Endothelial cell of umbilical vein (primary cell): Measurements from ENCODE around the gene CELF1. TPM values are rescaled to one million over a fixed set of nuclear protein-coding genes. Genes with fewer than 3 reads are reported as not detected.

Experiments used
- BruUV-seq: library from RNA; stranded (reverse); fragments of 400-500 nt; replicated peaks from 2 replicates; lab custom pipeline; 2021; lab: Mats Ljungman, UMichigan
- CTCF ChIA-PET: fragments of 300-600, 350-600 bp; sonication (Branson Sonifier 250); formaldehyde crosslinking; loops from one replicate; lab custom pipeline; 2021; ENCODE audit warnings: antibody characterized with exemption, inconsistent platforms; lab: Charles Lee
- POLR2A ChIA-PET: fragments of 300-600, 350-600 bp; sonication (Branson Sonifier 250); formaldehyde crosslinking; loops from one replicate; lab custom pipeline; 2021; ENCODE audit warnings: antibody characterized with exemption, inconsistent platforms; lab: Charles Lee
- DNase-seq: peaks from one replicate; pipeline ENCODE4 v3.0.0-alpha.2; 2011; ENCODE audit warnings: low read depth, low spot score
- FAIRE-seq: peaks from 2 replicates; lab custom pipeline; 2011; peaks lifted over from hg19 to GRCh38; lab: Jason Lieb, UNC
- H2AFZ ChIP-seq: 2 replicates; pipeline ENCODE4 v1.6.0; 2012; ENCODE audit warnings: low read depth, low read length, control low read depth, inconsistent platforms
- H3K27ac ChIP-seq: 2 replicates; pipeline ENCODE4 v1.5.1; 2011; ENCODE audit warnings: low read depth, mild to moderate bottlenecking, control low read depth, low read length, moderate library complexity; ENCODE audit not compliant: insufficient read depth
- H3K27me3 ChIP-seq, 2 experiments: 2 replicates each; pipeline versions ENCODE4 v1.6.0 to v1.6.1; 2011; ENCODE audit warnings: low read length in 2 of 2, mixed read lengths in 1 of 2; ENCODE audit not compliant: control insufficient read depth in 2 of 2, insufficient read depth in 2 of 2
- H3K36me3 ChIP-seq, 2 experiments: 2 replicates in 1 of 2; 3 replicates in 1 of 2; pipeline ENCODE4 v1.5.1; 2011; ENCODE audit warnings: low read length in 2 of 2, mild to moderate bottlenecking in 1 of 2, moderate library complexity in 1 of 2; ENCODE audit not compliant: control insufficient read depth in 2 of 2, insufficient read depth in 2 of 2; ENCODE audit errors: extremely low read depth in 1 of 2
- H3K4me1 ChIP-seq: 3 replicates; pipeline ENCODE4 v1.5.1; 2011; ENCODE audit warnings: mild to moderate bottlenecking, low read length; ENCODE audit not compliant: control insufficient read depth, insufficient read depth; ENCODE audit errors: extremely low read depth
- H3K4me2 ChIP-seq: 2 replicates; pipeline ENCODE4 v1.6.1; 2011; ENCODE audit warnings: low read length, control low read depth, mixed read lengths; ENCODE audit not compliant: insufficient read depth
- H3K4me3 ChIP-seq, 3 experiments: fragments of 200-600 bp in 1 of 3; sonication (generic), shearing (Covaris generic) in 1 of 3; replicated peaks in 1 of 3; 2 replicates each; pipeline ENCODE4 v1.5.1; 2011 to 2016; ENCODE audit warnings: control low read depth in 3 of 3, low read length in 3 of 3, mild to moderate bottlenecking in 2 of 3, inconsistent platforms in 1 of 3, low read depth in 1 of 3, moderate library complexity in 1 of 3; ENCODE audit not compliant: insufficient read depth in 1 of 3
- H3K79me2 ChIP-seq: 2 replicates; pipeline ENCODE4 v1.6.0; 2012; ENCODE audit warnings: low read length, inconsistent platforms; ENCODE audit not compliant: control insufficient read depth, insufficient read depth
- H3K9ac ChIP-seq: replicated peaks from 2 replicates; pipeline ENCODE3; 2011; ENCODE audit warnings: low read length, control low read depth; ENCODE audit not compliant: insufficient read depth; ENCODE audit errors: extremely low read depth
- H3K9me1 ChIP-seq: replicated peaks from 3 replicates; pipeline ENCODE4 v1.6.0; 2011; ENCODE audit warnings: mild to moderate bottlenecking, low read length; ENCODE audit not compliant: control insufficient read depth, insufficient read depth; ENCODE audit errors: extremely low read depth
- H3K9me3 ChIP-seq: replicated peaks from 2 replicates; pipeline ENCODE4 v1.5.1; 2012; ENCODE audit warnings: low read length, inconsistent platforms; ENCODE audit not compliant: control insufficient read depth, insufficient read depth
- H4K20me1 ChIP-seq: replicated peaks from 2 replicates; pipeline ENCODE3; 2011; ENCODE audit warnings: mild to moderate bottlenecking, low read length; ENCODE audit not compliant: control insufficient read depth, insufficient read depth; ENCODE audit errors: extremely low read depth
- EZH2 ChIP-seq: IDR thresholded peaks from 2 replicates; pipeline ENCODE4 v1.6.1; 2012; ENCODE audit warnings: borderline replicate concordance, low read depth, mild to moderate bottlenecking, moderate library complexity, low read length, inconsistent platforms; ENCODE audit not compliant: severe bottlenecking
- FOS ChIP-seq: IDR thresholded peaks from 2 replicates; pipeline ENCODE4 v1.6.1; 2011; ENCODE audit warnings: mild to moderate bottlenecking, low read length, moderate library complexity, borderline replicate concordance; ENCODE audit not compliant: insufficient read depth
- GATA2 ChIP-seq: IDR thresholded peaks from 2 replicates; pipeline ENCODE4 v1.7.0; 2011; ENCODE audit warnings: low read depth, mild to moderate bottlenecking, moderate library complexity, mixed read lengths, low read length; ENCODE audit not compliant: insufficient read length, insufficient read depth
- JUN ChIP-seq: IDR thresholded peaks from 2 replicates; pipeline ENCODE4 v1.6.1; 2011; ENCODE audit warnings: borderline replicate concordance, low read depth; ENCODE audit not compliant: insufficient read length, insufficient read depth
- MAX ChIP-seq: IDR thresholded peaks from 2 replicates; pipeline ENCODE4 v1.6.1; 2011; ENCODE audit not compliant: insufficient read depth, insufficient read length
- MYC ChIP-seq: IDR thresholded peaks from one replicate; pipeline ENCODE4 v1.6.1; 2011; ENCODE audit warnings: mild to moderate bottlenecking, low read depth, low read length
- POLR2A ChIP-seq: IDR thresholded peaks from 2 replicates; pipeline ENCODE4 v1.6.1; 2012; ENCODE audit warnings: low read depth, mild to moderate bottlenecking, control low read depth, low read length
- POLR2AphosphoS5 ChIP-seq: IDR thresholded peaks from 2 replicates; pipeline ENCODE4 v1.6.1; 2012; ENCODE audit warnings: low read depth, mild to moderate bottlenecking, control low read depth, low read length, moderate library complexity; ENCODE audit not compliant: insufficient read depth
- dilution Hi-C: fragments of 300-500 bp; cut with MboI; formaldehyde crosslinking; loops from one replicate; pipeline ENCODE4 v1.15.0; 2019; ENCODE audit warnings: low sequenced_read_pairs; ENCODE audit not compliant: extremely low pct_ligation_motif_present
- intact Hi-C: fragments of 100-400 bp; cut with micrococcal nuclease; formaldehyde crosslinking; loops from one replicate; pipeline ENCODE4 v1.10.0; 2022
- polyA plus RNA-seq, 4 experiments: library from polyadenylated mRNA; depleted of rRNA in 3 of 4; stranded (reverse) in 3 of 4; unstranded in 1 of 4; fragments of >200 nt; gene quantifications; 2 replicates each; pipeline versions ENCODE4 v1.2.1 to v1.2.3, GENCODE V29; 2011 to 2012; ENCODE audit warnings: missing spikeins in 1 of 4
- total RNA-seq: library from RNA; stranded (reverse); gene quantifications from 2 replicates; pipeline ENCODE4 v1.2.3, GENCODE V29; 2021
- TF ChIP-seq, protein P1 (sequence below), 2 donors: IDR thresholded peaks; 1 replicate in 1 of 2; 2 replicates in 1 of 2; pipeline ENCODE4 v1.5.1; 2011; ENCODE audit warnings: low read length in 2 of 2, mild to moderate bottlenecking in 2 of 2, moderate library complexity in 2 of 2, control low read depth in 1 of 2, inconsistent platforms in 1 of 2, low read depth in 1 of 2; ENCODE audit not compliant: insufficient read depth in 1 of 2; ENCODE audit errors: extremely low read depth in 1 of 2

Gene CELF1
- total and polyA plus RNA-seq, 2 donors (not counting 3 experiments of a cell fraction or from before 2014, with no cell fraction given) = 66.3 to 120 TPM

- no peak for TF ChIP-seq GATA2
- TF ChIP-seq, protein P1, sequence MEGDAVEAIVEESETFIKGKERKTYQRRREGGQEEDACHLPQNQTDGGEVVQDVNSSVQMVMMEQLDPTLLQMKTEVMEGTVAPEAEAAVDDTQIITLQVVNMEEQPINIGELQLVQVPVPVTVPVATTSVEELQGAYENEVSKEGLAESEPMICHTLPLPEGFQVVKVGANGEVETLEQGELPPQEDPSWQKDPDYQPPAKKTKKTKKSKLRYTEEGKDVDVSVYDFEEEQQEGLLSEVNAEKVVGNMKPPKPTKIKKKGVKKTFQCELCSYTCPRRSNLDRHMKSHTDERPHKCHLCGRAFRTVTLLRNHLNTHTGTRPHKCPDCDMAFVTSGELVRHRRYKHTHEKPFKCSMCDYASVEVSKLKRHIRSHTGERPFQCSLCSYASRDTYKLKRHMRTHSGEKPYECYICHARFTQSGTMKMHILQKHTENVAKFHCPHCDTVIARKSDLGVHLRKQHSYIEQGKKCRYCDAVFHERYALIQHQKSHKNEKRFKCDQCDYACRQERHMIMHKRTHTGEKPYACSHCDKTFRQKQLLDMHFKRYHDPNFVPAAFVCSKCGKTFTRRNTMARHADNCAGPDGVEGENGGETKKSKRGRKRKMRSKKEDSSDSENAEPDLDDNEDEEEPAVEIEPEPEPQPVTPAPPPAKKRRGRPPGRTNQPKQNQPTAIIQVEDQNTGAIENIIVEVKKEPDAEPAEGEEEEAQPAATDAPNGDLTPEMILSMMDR (IDR thresholded peaks at IDR 0.05; ENCODE audit: extremely low read depth in 1 of 2, insufficient read depth in 1 of 2, low read depth in 1 of 2, low read length in 2 of 2) = no peak
- dilution Hi-C loops = no loop called here
- ChIA-PET CTCF (interaction anchor here (1.6 to 1.7 kb wide), 2 partner anchors 10 to 29 kb away, joined by 4 to 6 read pairs; no protein-coding TSS in a partner anchor), POLR2A (no interaction called here)
- intact Hi-C loops = no loop called here
- DNase-seq (no peak), FAIRE-seq (no peak)
- no peak overlapping the region for H3K4me3 ChIP-seq
- peaks cover 45% of the 10 kb centered on the region for H3K79me2 ChIP-seq
- no peak overlapping the region for H3K4me2 ChIP-seq
- H3K36me3 ChIP-seq = peaks cover 14 to 18% of the 10 kb centered on the region in 2 experiments
- BruUV-seq = no TSS peak
- H3K9ac ChIP-seq = no peak overlapping the region
- H3K27me3 ChIP-seq = no peaks in the 10 kb centered on the region
- no peak overlapping the region for H3K27ac ChIP-seq
- no peak overlapping the region for H2AFZ ChIP-seq
- no peaks in the 10 kb centered on the region for H4K20me1 ChIP-seq
- H3K9me1 ChIP-seq = peaks cover 4% of the 10 kb centered on the region
- H3K9me3 ChIP-seq = no peaks in the 10 kb centered on the region
- H3K4me1 ChIP-seq = no peaks in the 10 kb centered on the region
These were observed 63.6 kb downstream of the CELF1 start for GRCh38 chr11:47489395-47489755.

DNA sequence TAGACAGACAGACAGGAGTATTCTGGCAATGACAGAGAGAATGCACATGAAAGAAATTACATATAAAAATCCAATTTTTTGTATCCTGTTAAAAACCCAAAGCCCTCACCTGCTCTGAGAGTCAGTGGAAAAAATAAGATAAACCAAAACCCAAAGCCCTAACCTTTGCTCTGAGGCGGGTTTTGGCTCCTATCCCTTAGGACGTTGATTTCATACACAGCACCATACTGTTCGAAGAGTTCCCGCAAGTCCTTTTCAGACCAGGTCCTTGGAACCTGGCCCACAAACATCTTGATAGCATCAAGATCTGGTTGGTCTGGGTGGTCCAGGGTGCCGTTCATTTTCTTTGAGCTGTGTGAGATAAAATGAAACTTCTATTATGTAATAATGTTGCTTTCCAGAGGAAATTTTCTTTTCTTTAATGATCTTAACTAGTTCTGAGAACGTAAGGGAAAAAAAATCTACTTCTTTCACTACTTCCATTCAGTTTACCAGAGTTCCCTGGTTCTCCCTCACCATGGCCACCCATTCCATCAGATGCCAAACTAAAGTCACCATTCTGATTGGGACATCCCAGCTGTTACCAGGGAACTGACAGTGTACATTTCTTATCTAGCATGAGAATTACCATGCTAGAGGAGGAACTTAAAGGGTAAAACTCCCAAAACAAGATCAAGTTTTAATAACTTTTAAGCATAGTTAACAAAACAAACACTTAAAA lies 64.1 kb downstream of the CELF1 start:
- DNase-seq = no peak

More for the DNA sequence above, 64.1 kb downstream of the CELF1 start:
- no TSS peak for BruUV-seq
- peaks cover 40% of the 10 kb centered on the region for H3K79me2 ChIP-seq
- FAIRE-seq = no peak
- H3K4me1 ChIP-seq = no peaks in the 10 kb centered on the region
- peaks cover 18 to 23% of the 10 kb centered on the region in 2 experiments for H3K36me3 ChIP-seq
- H3K9me1 ChIP-seq = peaks cover 4% of the 10 kb centered on the region
- TF ChIP-seq POLR2AphosphoS5 = no peak
- TF ChIP-seq POLR2A = no peak
- no peak for TF ChIP-seq MYC
- TF ChIP-seq GATA2 = no peak
- no peak for TF ChIP-seq JUN
- TF ChIP-seq FOS = no peak
- TF ChIP-seq, protein P1 (IDR thresholded peaks at IDR 0.05; ENCODE audit: extremely low read depth in 1 of 2, insufficient read depth in 1 of 2, low read depth in 1 of 2, low read length in 2 of 2) = no peak
- no peak for TF ChIP-seq MAX
- no peak for TF ChIP-seq EZH2
- no peak overlapping the region for H3K9ac ChIP-seq
- ChIA-PET POLR2A (no interaction called here), CTCF (interaction anchor here (1.1 to 1.7 kb wide), 3 partner anchors 10 to 45 kb away, joined by 3 to 6 read pairs (median 4); no protein-coding TSS in a partner anchor)
- no peaks in the 10 kb centered on the region for H4K20me1 ChIP-seq
- intact Hi-C loops = no loop called here
- no peaks in the 10 kb centered on the region for H3K27me3 ChIP-seq
- H3K4me2 ChIP-seq = no peak overlapping the region
- dilution Hi-C loops = no loop called here
- no peak overlapping the region for H3K27ac ChIP-seq
- no peaks in the 10 kb centered on the region for H3K9me3 ChIP-seq
- no peak overlapping the region for H2AFZ ChIP-seq
- H3K4me3 ChIP-seq = no peak overlapping the region
